B cell (primary cell): ENCODE data around the gene NOXA1. TPM values are rescaled to one million over a fixed set of nuclear protein-coding genes. Genes with fewer than 3 reads are reported as not detected.

Experiments used
- ATAC-seq: fragments of 200-7000 bp; cut with Tn5 transposase; one replicate; pipeline ENCODE4 v1.10.0; 2021; ENCODE audit warnings: low read depth, mild to moderate bottlenecking, moderate number of reproducible peaks, moderate library complexity
- CTCF ChIA-PET: fragments of 350-600 bp; sonication (Branson Sonifier 250); formaldehyde crosslinking; loops from one replicate; lab custom pipeline; 2021; ENCODE audit warnings: antibody characterized with exemption, inconsistent platforms; lab: Charles Lee
- POLR2A ChIA-PET: fragments of 350-600 bp; sonication (Branson Sonifier 250); formaldehyde crosslinking; loops from one replicate; lab custom pipeline; 2021; ENCODE audit warnings: antibody characterized with exemption; lab: Charles Lee
- DNase-seq: peaks from one replicate; pipeline ENCODE4 v3.0.0; 2013
- H2AFZ ChIP-seq: 2 replicates; pipeline ENCODE4 v1.6.1; 2012; ENCODE audit warnings: mild to moderate bottlenecking, low read depth, low read length; ENCODE audit not compliant: insufficient read depth, poor library complexity, severe bottlenecking
- H3K27ac ChIP-seq, 2 donors: 1 replicate in 1 of 2; 2 replicates in 1 of 2; pipeline ENCODE4 v1.5.1; 2012 to 2013; ENCODE audit warnings: low read length in 2 of 2, mild to moderate bottlenecking in 2 of 2, moderate library complexity in 1 of 2
- H3K27me3 ChIP-seq, 4 experiments: fragments of 200-600 bp in 1 of 4; sonication (generic) in 1 of 4; replicated peaks in 1 of 4; 1 replicate in 2 of 4; 2 replicates in 2 of 4; pipeline versions ENCODE4 v1.6.1 to v1.7.0; 2013 to 2016; ENCODE audit warnings: low read length in 3 of 4, mild to moderate bottlenecking in 2 of 4, mixed read lengths in 1 of 4, moderate library complexity in 1 of 4; ENCODE audit not compliant: insufficient read depth in 4 of 4, control insufficient read depth in 3 of 4; ENCODE audit errors: control extremely low read depth in 1 of 4
- H3K36me3 ChIP-seq, 2 experiments: replicated peaks in 1 of 2; 1 replicate in 1 of 2; 2 replicates in 1 of 2; pipeline versions ENCODE4 v1.6.1 to v1.7.1; 2013; ENCODE audit warnings: low read length in 1 of 2; ENCODE audit not compliant: insufficient read depth in 2 of 2, control insufficient read depth in 1 of 2; ENCODE audit errors: control extremely low read depth in 1 of 2, extremely low read depth in 1 of 2
- H3K4me1 ChIP-seq, 2 donors: fragments of 200-600 bp in 1 of 2; sonication (generic) in 1 of 2; 1 replicate in 1 of 2; 2 replicates in 1 of 2; pipeline versions ENCODE4 v1.5.1 to v1.6.1; 2013 to 2017; ENCODE audit warnings: low read length in 2 of 2; ENCODE audit not compliant: control insufficient read depth in 2 of 2, insufficient read depth in 2 of 2
- H3K4me2 ChIP-seq: replicated peaks from 2 replicates; pipeline ENCODE3; 2012; ENCODE audit warnings: mild to moderate bottlenecking, low read depth, low read length; ENCODE audit not compliant: poor library complexity, severe bottlenecking
- H3K4me3 ChIP-seq, 5 experiments: fragments of 200-600 bp in 1 of 5; sonication (generic) in 1 of 5; 1 replicate in 3 of 5; 2 replicates in 2 of 5; pipeline versions ENCODE4 v1.5.1 to v1.7.0; 2011 to 2016; ENCODE audit warnings: low read length in 4 of 5, mild to moderate bottlenecking in 4 of 5, low read depth in 2 of 5, control low read depth in 1 of 5, moderate library complexity in 1 of 5; ENCODE audit not compliant: insufficient read depth in 1 of 5; ENCODE audit errors: control extremely low read depth in 1 of 5, extremely low read depth in 1 of 5
- H3K79me2 ChIP-seq: fragments of 200-600 bp; sonication (generic); one replicate; pipeline ENCODE4 v1.6.0; 2016; ENCODE audit warnings: low read length; ENCODE audit not compliant: control insufficient read depth, insufficient read depth
- H3K9ac ChIP-seq: fragments of 200-600 bp; sonication (generic); 2 replicates; pipeline ENCODE4 v1.6.1; 2017; ENCODE audit warnings: mild to moderate bottlenecking, low read length, moderate library complexity
- H3K9me3 ChIP-seq, 3 donors: one replicate each; pipeline versions ENCODE4 v1.6.1 to v1.7.1; 2013; ENCODE audit warnings: low read length in 2 of 3; ENCODE audit not compliant: control insufficient read depth in 2 of 3, insufficient read depth in 1 of 3; ENCODE audit errors: control extremely low read depth in 1 of 3
- H4K20me1 ChIP-seq: 2 replicates; pipeline ENCODE4 v1.6.0; 2012; ENCODE audit warnings: mild to moderate bottlenecking, low read length; ENCODE audit not compliant: insufficient read depth, control insufficient read depth, poor library complexity, severe bottlenecking
- H3K27ac Mint-ChIP-seq: one replicate; pipeline ENCODE4 v1.8.0; 2021; ENCODE audit warnings: mixed read lengths
- H3K27me3 Mint-ChIP-seq: one replicate; pipeline ENCODE4 v1.8.0; 2021; ENCODE audit warnings: mixed read lengths
- H3K4me1 Mint-ChIP-seq: one replicate; pipeline ENCODE4 v1.8.0; 2021; ENCODE audit warnings: mixed read lengths
- H3K4me3 Mint-ChIP-seq: one replicate; pipeline ENCODE4 v1.8.0; 2021; ENCODE audit warnings: mixed read lengths
- H3K9me3 Mint-ChIP-seq: one replicate; pipeline ENCODE4 v1.8.0; 2022; ENCODE audit warnings: mixed read lengths; ENCODE audit not compliant: insufficient read depth
- EZH2 ChIP-seq: IDR thresholded peaks from 2 replicates; pipeline ENCODE4 v1.6.1; 2012; ENCODE audit warnings: borderline replicate concordance, low read depth, mild to moderate bottlenecking, moderate library complexity, low read length; ENCODE audit not compliant: insufficient read depth, poor library complexity, severe bottlenecking
- WGBS: methylation state at CpG from one replicate; pipeline ENCODE4 v1.1.5; 2013; ENCODE audit warnings: missing lambda C conversion rate; ENCODE audit not compliant: insufficient coverage; 5-methylcytosine and 5-hydroxymethylcytosine counted together
- intact Hi-C: fragments of 100-400 bp; cut with micrococcal nuclease; formaldehyde crosslinking; loops from one replicate; pipeline ENCODE4 v1.10.0; 2022
- polyA plus RNA-seq: library from polyadenylated mRNA; depleted of rRNA; stranded (reverse); fragments of >200 nt; gene quantifications from 2 replicates; pipeline ENCODE4 v1.2.3, GENCODE V29; 2012
- total RNA-seq, 2 donors: library from RNA; stranded (reverse); fragments of 120-200 nt in 1 of 2; gene quantifications; 1 replicate in 1 of 2; 2 replicates in 1 of 2; pipeline versions ENCODE4 v1.2.3 to v1.2.4, GENCODE V29; 2013 to 2022
- TF ChIP-seq, protein P1 (sequence below): fragments of 200-600 bp; IDR thresholded peaks from one replicate; pipeline ENCODE4 v1.8.0; 2022; ENCODE audit warnings: antibody characterized with exemption, mild to moderate bottlenecking

Gene NOXA1
- total and polyA plus RNA-seq, 2 donors (not counting 1 experiment from before 2014, with no cell fraction given) = 5.7 to 7.7 TPM

DNA sequence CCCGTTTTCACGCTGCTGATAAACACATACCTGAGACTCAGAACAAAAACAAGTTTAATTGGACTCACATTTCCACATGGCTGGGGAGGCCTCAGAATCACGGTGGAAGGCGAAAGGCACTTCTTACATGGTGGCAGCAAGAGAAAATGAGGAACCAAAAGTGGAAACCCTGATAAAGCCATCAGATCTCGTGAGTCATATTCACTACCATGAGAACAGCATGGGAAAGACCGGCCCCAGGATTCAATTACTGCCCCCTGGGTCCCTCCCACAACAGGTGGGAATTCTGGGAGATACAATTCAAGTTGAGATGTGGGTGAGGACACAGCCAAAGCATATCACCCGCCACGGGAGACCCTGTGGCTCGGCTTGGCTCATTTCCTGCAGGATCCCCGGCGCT lies 20.4 kb upstream of the NOXA1 start:
- Histone ChIP-seq H3K9ac (no peak overlapping the region), H3K9me3 (peaks cover 0 to 34% (median 4%) of the 10 kb centered on the region in 3 donors), H3K36me3 (no peaks in the 10 kb centered on the region), H4K20me1 (peaks cover 26% of the 10 kb centered on the region), H3K4me1 (peaks cover 17 to 28% of the 10 kb centered on the region in 2 donors), H3K4me2 (no peak overlapping the region), H3K4me3 (no peak overlapping the region), H2AFZ (no peak overlapping the region), H3K27ac (no peak overlapping the region), H3K79me2 (peaks cover 22% of the 10 kb centered on the region), H3K27me3 (peaks cover 0 to 10% (median 2%) of the 10 kb centered on the region in 4 experiments)
- Mint-ChIP-seq H3K27me3 (no peaks in the 10 kb centered on the region), H3K4me3 (no peak overlapping the region), H3K4me1 (peaks cover 24% of the 10 kb centered on the region), H3K9me3 (no peaks in the 10 kb centered on the region), H3K27ac (no peak overlapping the region)
- ChIA-PET POLR2A (no interaction called here), CTCF (no interaction called here)
- intact Hi-C loops = no loop called here
- TF ChIP-seq EZH2 = no peak
- TF ChIP-seq, protein P1, sequence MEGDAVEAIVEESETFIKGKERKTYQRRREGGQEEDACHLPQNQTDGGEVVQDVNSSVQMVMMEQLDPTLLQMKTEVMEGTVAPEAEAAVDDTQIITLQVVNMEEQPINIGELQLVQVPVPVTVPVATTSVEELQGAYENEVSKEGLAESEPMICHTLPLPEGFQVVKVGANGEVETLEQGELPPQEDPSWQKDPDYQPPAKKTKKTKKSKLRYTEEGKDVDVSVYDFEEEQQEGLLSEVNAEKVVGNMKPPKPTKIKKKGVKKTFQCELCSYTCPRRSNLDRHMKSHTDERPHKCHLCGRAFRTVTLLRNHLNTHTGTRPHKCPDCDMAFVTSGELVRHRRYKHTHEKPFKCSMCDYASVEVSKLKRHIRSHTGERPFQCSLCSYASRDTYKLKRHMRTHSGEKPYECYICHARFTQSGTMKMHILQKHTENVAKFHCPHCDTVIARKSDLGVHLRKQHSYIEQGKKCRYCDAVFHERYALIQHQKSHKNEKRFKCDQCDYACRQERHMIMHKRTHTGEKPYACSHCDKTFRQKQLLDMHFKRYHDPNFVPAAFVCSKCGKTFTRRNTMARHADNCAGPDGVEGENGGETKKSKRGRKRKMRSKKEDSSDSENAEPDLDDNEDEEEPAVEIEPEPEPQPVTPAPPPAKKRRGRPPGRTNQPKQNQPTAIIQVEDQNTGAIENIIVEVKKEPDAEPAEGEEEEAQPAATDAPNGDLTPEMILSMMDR = no peak
- no peak for DNase-seq
- no peak for ATAC-seq
- 64% methylated on average over 5 of the region's 11 CpGs for WGBS

DNA sequence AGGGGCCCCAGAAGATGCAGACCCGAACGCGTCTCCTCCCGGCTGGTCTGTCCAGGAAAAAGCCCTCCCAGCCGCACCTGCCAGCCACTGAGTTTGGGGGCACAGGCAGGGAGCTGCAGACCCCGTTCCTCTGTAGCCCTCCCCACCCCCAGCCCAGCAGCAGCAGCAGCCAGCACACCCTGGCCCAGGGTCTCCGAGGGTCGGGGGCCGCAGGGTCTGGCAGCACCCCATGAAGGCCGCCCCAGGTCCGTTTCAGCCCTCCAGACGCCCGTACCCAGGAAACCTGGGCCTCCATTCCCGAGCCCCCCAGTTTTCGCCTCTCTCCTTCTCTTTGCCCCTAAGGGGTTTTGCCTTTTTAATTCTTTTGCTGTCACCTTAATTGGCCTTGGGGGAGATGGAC lies 19.9 kb upstream of the NOXA1 start:
- Histone ChIP-seq H3K4me3 (no peak overlapping the region), H3K4me2 (no peak overlapping the region), H3K27me3 (peaks cover 0 to 13% (median 2%) of the 10 kb centered on the region in 4 experiments), H3K4me1 (peaks cover 17 to 28% of the 10 kb centered on the region in 2 donors), H2AFZ (no peak overlapping the region), H4K20me1 (peaks cover 28% of the 10 kb centered on the region), H3K36me3 (no peaks in the 10 kb centered on the region), H3K9me3 (peaks cover 0 to 29% (median 4%) of the 10 kb centered on the region in 3 donors), H3K9ac (no peak overlapping the region), H3K79me2 (peaks cover 22% of the 10 kb centered on the region), H3K27ac (no peak overlapping the region)
- intact Hi-C loops = no loop called here
- no peak overlapping the region for H3K27ac Mint-ChIP-seq
- WGBS = 100% methylated on average over 10 of the region's 15 CpGs
- ChIA-PET CTCF (no interaction called here), POLR2A (no interaction called here)
- H3K9me3 Mint-ChIP-seq = no peaks in the 10 kb centered on the region
- no peak for TF ChIP-seq EZH2
- TF ChIP-seq, protein P1 = no peak
- H3K4me3 Mint-ChIP-seq = no peak overlapping the region
- peaks cover 24% of the 10 kb centered on the region for H3K4me1 Mint-ChIP-seq
- no peak for ATAC-seq
- DNase-seq = no peak
- H3K27me3 Mint-ChIP-seq = no peaks in the 10 kb centered on the region
